Eye (tissue), 1 donor: ENCODE measurements around the gene SHLD2.
"Not testable (repeated sequence)": the region's sequence is repeated elsewhere in the genome, so short reads cannot be mapped to it uniquely, and the experiment has no call there.

Experiments used
- DNase-seq: peaks from one replicate; pipeline ENCODE4 v3.0.0-alpha.2; 2015

The SHLD2 gene

DNA sequence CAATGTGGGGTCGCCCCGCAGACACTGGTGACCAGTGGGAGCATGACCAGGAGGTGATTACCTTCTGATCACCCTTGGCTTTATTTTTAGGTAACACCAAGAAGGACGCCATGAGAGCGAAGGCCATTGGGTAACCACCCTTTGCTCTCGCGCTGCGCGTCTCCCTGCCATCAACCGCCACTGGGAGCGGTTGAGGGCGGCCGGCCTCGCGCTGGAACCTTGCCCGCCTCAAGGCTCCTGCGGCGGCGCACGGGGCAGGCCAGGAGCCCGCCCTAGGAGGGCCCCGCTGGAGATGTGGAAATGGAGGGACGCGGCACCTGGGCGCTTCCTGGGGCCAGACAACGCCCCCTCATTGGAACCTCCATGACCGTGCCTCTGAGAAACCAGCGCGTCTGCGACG is 127.8 kb downstream of the SHLD2 start:
- DNase-seq = not testable (repeated sequence)

DNA sequence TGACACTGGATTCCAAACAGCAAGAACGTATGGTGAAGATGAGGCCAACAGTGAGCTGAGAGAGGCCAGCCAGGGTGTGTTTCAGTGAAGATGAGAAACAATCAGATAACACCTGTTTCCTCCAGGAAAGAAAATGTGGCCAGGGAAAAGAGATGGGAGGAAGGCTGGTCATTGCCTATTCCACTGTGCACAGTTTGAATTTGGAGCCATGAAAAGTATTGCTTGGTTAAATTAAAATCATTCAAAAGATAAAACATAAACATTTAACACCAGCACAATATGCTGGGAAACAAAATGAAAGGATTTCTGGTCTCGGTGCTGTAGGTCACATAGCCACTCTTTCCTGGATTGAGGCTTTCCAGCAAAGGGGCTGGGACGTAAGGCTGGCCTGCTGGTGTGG is 130.1 kb downstream of the SHLD2 start, which contains the start of gene NUTM2A:
Gene NUTM2A, plus strand, starts transcription at position 301 of the 400 bp plus-strand sequence. CDS start 383 bp downstream, outside the sequence.
- DNase-seq = not testable (repeated sequence)

DNA sequence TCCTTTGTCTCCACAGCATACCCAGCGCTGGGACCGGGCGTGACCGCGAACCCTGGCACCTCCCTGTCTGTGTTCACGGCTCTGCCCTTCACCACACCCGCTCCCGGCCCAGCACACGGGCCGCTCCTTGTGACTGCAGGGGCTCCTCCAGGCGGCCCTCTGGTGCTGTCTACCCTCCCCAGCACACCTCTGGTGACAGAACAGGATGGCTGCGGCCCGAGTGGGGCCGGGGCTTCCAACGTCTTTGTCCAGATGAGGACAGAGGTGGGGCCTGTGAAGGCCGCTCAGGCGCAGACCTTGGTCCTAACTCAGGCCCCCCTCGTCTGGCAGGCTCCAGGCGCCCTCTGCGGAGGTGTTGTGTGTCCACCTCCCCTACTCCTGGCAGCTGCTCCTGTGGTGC is 133.2 kb downstream of the SHLD2 start:
- not testable (repeated sequence) for DNase-seq

DNA sequence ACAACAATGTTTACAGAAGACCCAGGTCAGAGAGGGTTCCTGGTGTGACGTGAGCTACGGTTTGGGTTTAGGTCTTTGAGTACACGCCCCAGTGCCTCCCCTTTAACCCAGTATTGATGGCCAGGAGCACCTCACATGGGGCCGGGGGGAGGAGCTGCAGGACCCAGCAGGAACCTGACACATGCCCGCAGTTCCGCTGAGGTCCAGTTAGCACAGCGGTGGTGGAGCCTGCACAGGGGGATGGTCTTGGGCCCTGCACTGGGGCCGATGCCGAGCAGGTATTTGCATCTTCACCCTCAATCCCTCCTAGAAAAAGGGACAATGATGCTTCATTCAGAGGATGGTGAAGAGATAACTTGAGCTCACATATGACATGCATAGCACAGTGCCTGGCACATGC is 134.2 kb downstream of the SHLD2 start:
- not testable (repeated sequence) for DNase-seq

DNA sequence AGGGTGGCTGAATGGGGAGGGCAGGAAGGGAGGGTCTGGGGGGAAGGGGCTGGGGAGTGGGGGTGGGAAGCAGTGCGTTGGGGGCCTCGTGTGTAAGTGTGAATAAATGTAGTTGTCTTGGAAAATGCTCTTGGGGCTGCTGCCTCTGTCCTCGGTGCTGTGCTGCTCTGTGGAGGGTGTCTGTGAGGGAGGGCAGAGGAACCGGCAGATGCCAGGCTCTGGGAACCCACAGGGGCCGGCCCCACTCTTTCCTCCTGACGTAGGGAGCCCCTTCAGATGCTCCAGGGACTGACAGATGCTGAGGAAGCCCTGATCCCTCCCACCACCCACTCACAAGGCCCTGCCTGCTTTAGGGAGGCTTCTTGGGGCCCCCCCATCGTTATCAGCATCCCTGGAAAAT is 139.8 kb downstream of the SHLD2 start:
- not testable (repeated sequence) for DNase-seq

DNA sequence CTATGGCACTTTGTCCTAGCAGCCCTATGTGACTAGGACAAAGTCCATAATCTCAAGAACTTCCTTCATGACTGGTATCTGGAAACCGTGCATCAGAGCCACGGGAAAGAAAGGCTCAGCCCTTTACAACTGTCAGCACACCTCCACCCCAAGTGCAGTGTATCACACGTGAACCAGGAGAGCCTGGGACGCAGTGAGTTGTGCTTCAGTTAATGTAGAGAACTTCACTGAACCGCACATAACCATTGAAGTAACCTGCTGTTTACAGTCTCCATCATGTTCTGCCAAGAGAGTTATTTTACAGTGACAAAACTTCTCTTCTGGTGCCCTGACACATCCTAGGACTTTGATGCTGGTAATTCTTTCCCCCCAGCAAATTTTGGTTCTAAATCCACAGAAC is 142.2 kb downstream of the SHLD2 start:
- DNase-seq = not testable (repeated sequence)

DNA sequence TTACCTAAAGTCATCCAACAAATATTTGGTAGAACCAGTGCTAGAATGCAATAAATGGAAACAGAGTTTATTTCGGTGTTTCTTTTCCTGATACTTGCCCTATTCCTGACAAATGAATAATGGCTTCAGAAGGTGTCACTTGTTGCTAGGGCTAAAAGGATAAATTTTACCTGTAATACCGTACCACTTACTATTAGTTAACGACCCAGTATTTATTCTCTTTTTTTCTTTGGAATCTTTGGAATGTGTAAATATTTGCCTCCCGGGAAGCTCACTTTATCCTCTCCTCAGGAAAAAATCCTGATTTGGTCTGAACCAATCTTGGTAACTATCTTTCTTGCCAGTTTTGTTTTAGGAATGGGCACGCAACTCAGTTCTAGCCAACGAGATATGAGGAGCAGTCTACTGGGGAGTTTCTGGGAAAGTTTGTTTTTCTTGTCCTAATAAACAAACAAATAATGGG is 144.4 kb downstream of the SHLD2 start:
- DNase-seq = not testable (repeated sequence)
